Ovary (tissue), 3 donors: ENCODE results near the gene PCED1B.

Source experiments
- EP300 ChIP-seq: sonication (generic); formaldehyde crosslinking; IDR thresholded peaks from one replicate; pipeline ENCODE4 v1.6.1; 2017; ENCODE audit warnings: antibody characterized with exemption
- POLR2A ChIP-seq: fragments of 450-650 bp; IDR thresholded peaks from one replicate; pipeline ENCODE4 v1.6.1; 2017; ENCODE audit warnings: antibody characterized with exemption, mild to moderate bottlenecking, moderate library complexity
- TF ChIP-seq, protein P1 (sequence below), 3 donors: fragments of 450-650 bp in 2 of 3; fragments of 200-600 bp in 1 of 3; IDR thresholded peaks; one replicate each; pipeline versions ENCODE4 v1.5.1 to v1.8.0; 2016 to 2022; ENCODE audit warnings: antibody characterized with exemption in 3 of 3, mild to moderate bottlenecking in 1 of 3
- donor health status: DM: no; HTN: no; CAD: no.

GRCh38 chr12:47111854-47112253 lies 32.4 kb downstream of the PCED1B start:
- TF ChIP-seq, protein P1, sequence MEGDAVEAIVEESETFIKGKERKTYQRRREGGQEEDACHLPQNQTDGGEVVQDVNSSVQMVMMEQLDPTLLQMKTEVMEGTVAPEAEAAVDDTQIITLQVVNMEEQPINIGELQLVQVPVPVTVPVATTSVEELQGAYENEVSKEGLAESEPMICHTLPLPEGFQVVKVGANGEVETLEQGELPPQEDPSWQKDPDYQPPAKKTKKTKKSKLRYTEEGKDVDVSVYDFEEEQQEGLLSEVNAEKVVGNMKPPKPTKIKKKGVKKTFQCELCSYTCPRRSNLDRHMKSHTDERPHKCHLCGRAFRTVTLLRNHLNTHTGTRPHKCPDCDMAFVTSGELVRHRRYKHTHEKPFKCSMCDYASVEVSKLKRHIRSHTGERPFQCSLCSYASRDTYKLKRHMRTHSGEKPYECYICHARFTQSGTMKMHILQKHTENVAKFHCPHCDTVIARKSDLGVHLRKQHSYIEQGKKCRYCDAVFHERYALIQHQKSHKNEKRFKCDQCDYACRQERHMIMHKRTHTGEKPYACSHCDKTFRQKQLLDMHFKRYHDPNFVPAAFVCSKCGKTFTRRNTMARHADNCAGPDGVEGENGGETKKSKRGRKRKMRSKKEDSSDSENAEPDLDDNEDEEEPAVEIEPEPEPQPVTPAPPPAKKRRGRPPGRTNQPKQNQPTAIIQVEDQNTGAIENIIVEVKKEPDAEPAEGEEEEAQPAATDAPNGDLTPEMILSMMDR (IDR thresholded peaks at IDR 0.05) = no peak
- TF ChIP-seq EP300 = no peak
- no peak for TF ChIP-seq POLR2A
